HepG2 (cell line): Measurements from ENCODE around the gene LGALS4. TPM values are rescaled to one million over a fixed set of nuclear protein-coding genes. Genes with fewer than 3 reads are reported as not detected.
A peak's percentile ranks its signal among the peaks of the same experiment; 100 is the strongest.

Experiments
- ATF7-NPFF ChIP-seq: sonication (generic); formaldehyde crosslinking; IDR thresholded peaks from 2 replicates; pipeline ENCODE4 v1.8.1; 2023; ENCODE audit warnings: mild to moderate bottlenecking, low read depth, missing genetic modification reagents, moderate library complexity
- HES4 ChIP-seq: sonication (generic); formaldehyde crosslinking; IDR thresholded peaks from 2 replicates; pipeline ENCODE4 v1.9.0; 2021; ENCODE audit warnings: mild to moderate bottlenecking, missing genetic modification reagents, borderline replicate concordance
- KDM4B ChIP-seq: sonication (generic); formaldehyde crosslinking; IDR thresholded peaks from 2 replicates; pipeline ENCODE4 v1.4.0; 2020; ENCODE audit warnings: missing genetic modification reagents
- MTF1 ChIP-seq: sonication (generic); formaldehyde crosslinking; IDR thresholded peaks from 2 replicates; pipeline ENCODE4 v1.5.0; 2020; ENCODE audit warnings: missing genetic modification reagents
- POGZ ChIP-seq: sonication (generic); formaldehyde crosslinking; IDR thresholded peaks from 2 replicates; pipeline ENCODE4 v1.4.0; 2020; ENCODE audit warnings: mild to moderate bottlenecking, missing genetic modification reagents
- SAP130 ChIP-seq: IDR thresholded peaks from 2 replicates; pipeline ENCODE4 v1.6.1; 2016; ENCODE audit warnings: low read depth
- ZFP1 ChIP-seq: IDR thresholded peaks from 2 replicates; pipeline ENCODE4 v1.6.1; 2016
- ZNF446 ChIP-seq: sonication (generic); formaldehyde crosslinking; IDR thresholded peaks from 2 replicates; pipeline ENCODE4 v1.5.0; 2020; ENCODE audit warnings: mild to moderate bottlenecking, missing genetic modification reagents
- ZNF746 ChIP-seq: sonication (generic); formaldehyde crosslinking; IDR thresholded peaks from 2 replicates; pipeline ENCODE4 v1.8.0; 2022; ENCODE audit warnings: mild to moderate bottlenecking, missing genetic modification reagents
- polyA plus RNA-seq, 8 experiments: library from polyadenylated mRNA; depleted of rRNA in 3 of 8; stranded (reverse) in 7 of 8; unstranded in 1 of 8; fragments of >200 nt; fragmentation: Illumina TruSeq in 4 of 8; extraction: Trizol in 4 of 8; gene quantifications; 2 replicates each; pipeline versions ENCODE4 v1.2.1 to v1.2.3, GENCODE V29; 2011 to 2016; ENCODE audit warnings: low read depth in 4 of 8, missing spikeins in 1 of 8, mixed read lengths in 1 of 8; ENCODE audit not compliant: insufficient read depth in 1 of 8
- total RNA-seq, 5 experiments: library from RNA; depleted of rRNA; stranded (reverse); fragments of >200 nt; fragmentation: Illumina TruSeq; extraction: Trizol; gene quantifications; 2 replicates each; pipeline ENCODE4 v1.2.3, GENCODE V29; 2016; ENCODE audit warnings: low read depth in 1 of 5
- TF ChIP-seq, protein P1 (sequence below): IDR thresholded peaks from 2 replicates; pipeline ENCODE4 v1.6.1; 2016; ENCODE audit warnings: low read depth
- TF ChIP-seq, protein P2 (sequence below): sonication (generic); formaldehyde crosslinking; IDR thresholded peaks from 2 replicates; pipeline ENCODE4 v1.4.0; 2020; ENCODE audit warnings: missing genetic modification reagents
- TF ChIP-seq, protein P3 (sequence below): IDR thresholded peaks from 2 replicates; pipeline ENCODE4 v1.4.0; 2020; ENCODE audit warnings: mild to moderate bottlenecking, missing genetic modification reagents
- TF ChIP-seq, protein P4 (sequence below): sonication (generic); formaldehyde crosslinking; IDR thresholded peaks from 2 replicates; pipeline ENCODE4 v1.8.1; 2022; ENCODE audit warnings: mild to moderate bottlenecking, missing genetic modification reagents
- TF ChIP-seq, protein P5 (sequence below): sonication (generic); formaldehyde crosslinking; IDR thresholded peaks from 2 replicates; pipeline ENCODE4 v1.4.0; 2020; ENCODE audit warnings: missing genetic modification reagents, mild to moderate bottlenecking, borderline replicate concordance
- TF ChIP-seq, protein P6 (sequence below): sonication (generic); formaldehyde crosslinking; conservative IDR thresholded peaks from 2 replicates; pipeline ENCODE4 v1.8.0; 2022; ENCODE audit warnings: missing genetic modification reagents
- TF ChIP-seq, protein P7 (sequence below): sonication (generic); formaldehyde crosslinking; IDR thresholded peaks from 2 replicates; pipeline ENCODE4 v1.5.0; 2020; ENCODE audit warnings: missing genetic modification reagents

The LGALS4 gene
- total and polyA plus RNA-seq, 2 of the 13 experiments (the other 11 are each of a cell fraction or from before 2014, with no cell fraction given), result 0.24 to 0.71 TPM

DNA sequence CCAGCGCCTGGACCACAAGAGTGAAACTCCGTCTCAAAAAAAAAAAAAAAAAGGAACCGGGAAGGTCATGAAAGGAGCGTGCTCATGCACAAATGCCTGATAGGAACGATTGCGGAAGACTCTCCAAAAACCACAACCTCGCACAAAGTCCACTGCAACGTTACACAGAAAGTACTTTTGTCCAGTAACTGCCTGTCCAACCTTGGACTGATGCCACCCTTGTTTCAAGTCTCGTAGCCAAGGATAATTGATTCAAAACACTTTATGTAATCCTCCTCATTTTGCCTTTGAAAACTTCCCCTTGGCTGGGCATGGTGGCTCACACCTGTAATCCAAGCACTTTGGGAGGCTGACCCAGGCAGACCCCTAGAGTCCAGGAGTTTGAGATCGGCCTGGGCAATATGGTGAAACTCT lies 53.1 kb downstream of the LGALS4 start (continued):
- TF ChIP-seq, protein P1, sequence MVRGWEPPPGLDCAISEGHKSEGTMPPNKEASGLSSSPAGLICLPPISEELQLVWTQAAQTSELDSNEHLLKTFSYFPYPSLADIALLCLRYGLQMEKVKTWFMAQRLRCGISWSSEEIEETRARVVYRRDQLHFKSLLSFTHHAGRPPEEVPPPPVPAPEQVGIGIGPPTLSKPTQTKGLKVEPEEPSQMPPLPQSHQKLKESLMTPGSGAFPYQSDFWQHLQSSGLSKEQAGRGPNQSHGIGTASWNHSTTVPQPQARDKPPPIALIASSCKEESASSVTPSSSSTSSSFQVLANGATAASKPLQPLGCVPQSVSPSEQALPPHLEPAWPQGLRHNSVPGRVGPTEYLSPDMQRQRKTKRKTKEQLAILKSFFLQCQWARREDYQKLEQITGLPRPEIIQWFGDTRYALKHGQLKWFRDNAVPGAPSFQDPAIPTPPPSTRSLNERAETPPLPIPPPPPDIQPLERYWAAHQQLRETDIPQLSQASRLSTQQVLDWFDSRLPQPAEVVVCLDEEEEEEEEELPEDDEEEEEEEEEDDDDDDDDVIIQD (CRISPR knock-in tag), result peak; percentile 71; the same call in 1 of the 2 replicates
- TF ChIP-seq, protein P2, sequence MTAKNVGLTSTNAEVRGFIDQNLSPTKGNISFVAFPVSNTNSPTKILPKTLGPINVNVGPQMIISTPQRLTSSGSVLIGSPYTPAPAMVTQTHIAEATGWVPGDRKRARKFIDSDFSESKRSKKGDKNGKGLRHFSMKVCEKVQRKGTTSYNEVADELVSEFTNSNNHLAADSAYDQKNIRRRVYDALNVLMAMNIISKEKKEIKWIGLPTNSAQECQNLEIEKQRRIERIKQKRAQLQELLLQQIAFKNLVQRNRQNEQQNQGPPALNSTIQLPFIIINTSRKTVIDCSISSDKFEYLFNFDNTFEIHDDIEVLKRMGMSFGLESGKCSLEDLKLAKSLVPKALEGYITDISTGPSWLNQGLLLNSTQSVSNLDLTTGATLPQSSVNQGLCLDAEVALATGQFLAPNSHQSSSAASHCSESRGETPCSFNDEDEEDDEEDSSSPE (CRISPR knock-in tag), result peak; percentile 39; the same call in 1 of the 2 replicates
- TF ChIP-seq SAP130 (CRISPR knock-in tag) (peak; percentile 85), HES4 (CRISPR knock-in tag) (no peak), ZNF446 (no peak), ZNF746 (0 out of 2 replicates have a peak, but pooled peaks have one; percentile 26), KDM4B (CRISPR knock-in tag) (no peak), POGZ (CRISPR knock-in tag) (peak; percentile 78), ATF7-NPFF (no peak), ZFP1 (CRISPR knock-in tag) (0 out of 2 replicates have a peak, but pooled peaks have one; percentile 66), MTF1 (CRISPR knock-in tag) (no peak)
- TF ChIP-seq, protein P3, sequence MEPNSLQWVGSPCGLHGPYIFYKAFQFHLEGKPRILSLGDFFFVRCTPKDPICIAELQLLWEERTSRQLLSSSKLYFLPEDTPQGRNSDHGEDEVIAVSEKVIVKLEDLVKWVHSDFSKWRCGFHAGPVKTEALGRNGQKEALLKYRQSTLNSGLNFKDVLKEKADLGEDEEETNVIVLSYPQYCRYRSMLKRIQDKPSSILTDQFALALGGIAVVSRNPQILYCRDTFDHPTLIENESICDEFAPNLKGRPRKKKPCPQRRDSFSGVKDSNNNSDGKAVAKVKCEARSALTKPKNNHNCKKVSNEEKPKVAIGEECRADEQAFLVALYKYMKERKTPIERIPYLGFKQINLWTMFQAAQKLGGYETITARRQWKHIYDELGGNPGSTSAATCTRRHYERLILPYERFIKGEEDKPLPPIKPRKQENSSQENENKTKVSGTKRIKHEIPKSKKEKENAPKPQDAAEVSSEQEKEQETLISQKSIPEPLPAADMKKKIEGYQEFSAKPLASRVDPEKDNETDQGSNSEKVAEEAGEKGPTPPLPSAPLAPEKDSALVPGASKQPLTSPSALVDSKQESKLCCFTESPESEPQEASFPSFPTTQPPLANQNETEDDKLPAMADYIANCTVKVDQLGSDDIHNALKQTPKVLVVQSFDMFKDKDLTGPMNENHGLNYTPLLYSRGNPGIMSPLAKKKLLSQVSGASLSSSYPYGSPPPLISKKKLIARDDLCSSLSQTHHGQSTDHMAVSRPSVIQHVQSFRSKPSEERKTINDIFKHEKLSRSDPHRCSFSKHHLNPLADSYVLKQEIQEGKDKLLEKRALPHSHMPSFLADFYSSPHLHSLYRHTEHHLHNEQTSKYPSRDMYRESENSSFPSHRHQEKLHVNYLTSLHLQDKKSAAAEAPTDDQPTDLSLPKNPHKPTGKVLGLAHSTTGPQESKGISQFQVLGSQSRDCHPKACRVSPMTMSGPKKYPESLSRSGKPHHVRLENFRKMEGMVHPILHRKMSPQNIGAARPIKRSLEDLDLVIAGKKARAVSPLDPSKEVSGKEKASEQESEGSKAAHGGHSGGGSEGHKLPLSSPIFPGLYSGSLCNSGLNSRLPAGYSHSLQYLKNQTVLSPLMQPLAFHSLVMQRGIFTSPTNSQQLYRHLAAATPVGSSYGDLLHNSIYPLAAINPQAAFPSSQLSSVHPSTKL (CRISPR knock-in tag), result peak; percentile 89
- TF ChIP-seq, protein P4, sequence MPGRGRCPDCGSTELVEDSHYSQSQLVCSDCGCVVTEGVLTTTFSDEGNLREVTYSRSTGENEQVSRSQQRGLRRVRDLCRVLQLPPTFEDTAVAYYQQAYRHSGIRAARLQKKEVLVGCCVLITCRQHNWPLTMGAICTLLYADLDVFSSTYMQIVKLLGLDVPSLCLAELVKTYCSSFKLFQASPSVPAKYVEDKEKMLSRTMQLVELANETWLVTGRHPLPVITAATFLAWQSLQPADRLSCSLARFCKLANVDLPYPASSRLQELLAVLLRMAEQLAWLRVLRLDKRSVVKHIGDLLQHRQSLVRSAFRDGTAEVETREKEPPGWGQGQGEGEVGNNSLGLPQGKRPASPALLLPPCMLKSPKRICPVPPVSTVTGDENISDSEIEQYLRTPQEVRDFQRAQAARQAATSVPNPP (CRISPR knock-in tag), result 0 out of 2 replicates have a peak, but pooled peaks have one; percentile 23
- TF ChIP-seq, protein P5, sequence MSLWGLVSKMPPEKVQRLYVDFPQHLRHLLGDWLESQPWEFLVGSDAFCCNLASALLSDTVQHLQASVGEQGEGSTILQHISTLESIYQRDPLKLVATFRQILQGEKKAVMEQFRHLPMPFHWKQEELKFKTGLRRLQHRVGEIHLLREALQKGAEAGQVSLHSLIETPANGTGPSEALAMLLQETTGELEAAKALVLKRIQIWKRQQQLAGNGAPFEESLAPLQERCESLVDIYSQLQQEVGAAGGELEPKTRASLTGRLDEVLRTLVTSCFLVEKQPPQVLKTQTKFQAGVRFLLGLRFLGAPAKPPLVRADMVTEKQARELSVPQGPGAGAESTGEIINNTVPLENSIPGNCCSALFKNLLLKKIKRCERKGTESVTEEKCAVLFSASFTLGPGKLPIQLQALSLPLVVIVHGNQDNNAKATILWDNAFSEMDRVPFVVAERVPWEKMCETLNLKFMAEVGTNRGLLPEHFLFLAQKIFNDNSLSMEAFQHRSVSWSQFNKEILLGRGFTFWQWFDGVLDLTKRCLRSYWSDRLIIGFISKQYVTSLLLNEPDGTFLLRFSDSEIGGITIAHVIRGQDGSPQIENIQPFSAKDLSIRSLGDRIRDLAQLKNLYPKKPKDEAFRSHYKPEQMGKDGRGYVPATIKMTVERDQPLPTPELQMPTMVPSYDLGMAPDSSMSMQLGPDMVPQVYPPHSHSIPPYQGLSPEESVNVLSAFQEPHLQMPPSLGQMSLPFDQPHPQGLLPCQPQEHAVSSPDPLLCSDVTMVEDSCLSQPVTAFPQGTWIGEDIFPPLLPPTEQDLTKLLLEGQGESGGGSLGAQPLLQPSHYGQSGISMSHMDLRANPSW, result peak; percentile 85; the same call in 1 of the 2 replicates
- TF ChIP-seq, protein P6, sequence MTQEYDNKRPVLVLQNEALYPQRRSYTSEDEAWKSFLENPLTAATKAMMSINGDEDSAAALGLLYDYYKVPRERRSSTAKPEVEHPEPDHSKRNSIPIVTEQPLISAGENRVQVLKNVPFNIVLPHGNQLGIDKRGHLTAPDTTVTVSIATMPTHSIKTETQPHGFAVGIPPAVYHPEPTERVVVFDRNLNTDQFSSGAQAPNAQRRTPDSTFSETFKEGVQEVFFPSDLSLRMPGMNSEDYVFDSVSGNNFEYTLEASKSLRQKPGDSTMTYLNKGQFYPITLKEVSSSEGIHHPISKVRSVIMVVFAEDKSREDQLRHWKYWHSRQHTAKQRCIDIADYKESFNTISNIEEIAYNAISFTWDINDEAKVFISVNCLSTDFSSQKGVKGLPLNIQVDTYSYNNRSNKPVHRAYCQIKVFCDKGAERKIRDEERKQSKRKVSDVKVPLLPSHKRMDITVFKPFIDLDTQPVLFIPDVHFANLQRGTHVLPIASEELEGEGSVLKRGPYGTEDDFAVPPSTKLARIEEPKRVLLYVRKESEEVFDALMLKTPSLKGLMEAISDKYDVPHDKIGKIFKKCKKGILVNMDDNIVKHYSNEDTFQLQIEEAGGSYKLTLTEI (CRISPR knock-in tag), result no peak
- TF ChIP-seq, protein P7, sequence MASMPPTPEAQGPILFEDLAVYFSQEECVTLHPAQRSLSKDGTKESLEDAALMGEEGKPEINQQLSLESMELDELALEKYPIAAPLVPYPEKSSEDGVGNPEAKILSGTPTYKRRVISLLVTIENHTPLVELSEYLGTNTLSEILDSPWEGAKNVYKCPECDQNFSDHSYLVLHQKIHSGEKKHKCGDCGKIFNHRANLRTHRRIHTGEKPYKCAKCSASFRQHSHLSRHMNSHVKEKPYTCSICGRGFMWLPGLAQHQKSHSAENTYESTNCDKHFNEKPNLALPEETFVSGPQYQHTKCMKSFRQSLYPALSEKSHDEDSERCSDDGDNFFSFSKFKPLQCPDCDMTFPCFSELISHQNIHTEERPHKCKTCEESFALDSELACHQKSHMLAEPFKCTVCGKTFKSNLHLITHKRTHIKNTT (CRISPR knock-in tag), result no peak
